HG03342 (cell line): Measurements from ENCODE around the gene CYP27B1.
"Not testable (repeated sequence)": the region's sequence is repeated elsewhere in the genome, so short reads cannot be mapped to it uniquely, and the experiment has no call there.

ENCODE experiments used
- ATAC-seq: cut with Tn5 transposase; IDR thresholded peaks from one replicate; pipeline ENCODE4 v1.9.1; 2021; ENCODE audit warnings: mild to moderate bottlenecking, moderate library complexity; ENCODE audit not compliant: unreplicated experiment

CYP27B1 gene

DNA sequence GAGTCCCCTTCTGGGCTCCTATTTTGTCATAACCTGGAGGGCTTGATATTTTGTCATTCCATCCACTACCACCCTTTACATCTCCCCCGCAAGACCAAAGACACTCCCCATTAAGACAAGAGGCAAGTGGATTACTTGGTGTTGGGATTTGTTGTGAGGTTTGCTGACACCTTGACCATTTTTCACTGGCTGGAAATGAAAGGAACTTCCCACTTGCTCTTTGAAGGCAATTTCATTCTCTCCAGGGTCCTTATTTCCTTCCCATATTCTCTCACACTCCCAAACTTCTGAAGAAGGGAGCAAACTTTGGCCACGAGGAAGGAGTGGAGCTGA, 43.3 kb downstream of the CYP27B1 start:
- ATAC-seq: no peak

DNA sequence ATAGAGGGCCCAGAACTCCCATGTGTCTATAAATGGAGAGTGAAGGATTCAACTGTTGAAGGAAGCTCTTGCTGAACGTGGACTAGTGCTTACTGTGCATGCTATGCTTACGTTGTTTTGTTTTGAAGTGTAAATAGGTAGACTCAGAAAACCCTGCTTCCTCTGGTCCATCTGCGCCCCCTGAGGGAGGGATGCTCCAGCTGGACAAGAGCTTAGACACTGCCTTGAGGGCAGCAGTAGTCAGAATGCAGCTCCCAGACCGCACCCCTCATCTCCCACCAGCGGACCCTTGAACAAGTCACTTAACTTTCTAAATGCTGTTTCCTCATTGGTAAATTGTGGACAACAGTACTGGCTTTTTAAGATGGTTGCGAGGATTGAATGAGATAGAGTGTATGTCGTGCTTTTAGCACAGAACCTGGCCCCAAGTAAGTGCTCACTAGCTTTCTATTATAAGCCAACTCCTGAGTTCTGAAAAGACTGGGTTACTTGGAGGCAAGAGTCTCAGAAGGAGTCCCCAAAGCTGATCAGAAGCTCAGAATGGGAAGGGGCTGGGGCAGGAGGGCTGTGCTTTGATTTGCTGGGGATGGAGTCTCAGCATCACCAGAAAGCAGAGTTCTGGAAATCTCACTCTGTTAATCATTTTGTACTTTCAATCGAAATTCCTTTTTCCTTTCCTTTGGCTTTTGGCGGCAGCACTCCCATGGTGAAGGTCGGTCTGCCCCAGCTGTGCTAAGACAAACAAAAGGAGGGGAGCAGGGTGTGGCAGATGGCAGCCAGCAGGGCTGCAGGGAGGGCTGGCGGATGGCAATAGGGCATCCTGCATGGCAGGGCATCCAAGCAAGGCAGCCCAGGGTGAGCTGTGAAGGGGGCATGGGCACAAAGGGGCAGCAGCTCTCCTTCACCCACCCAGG, 43.9 kb downstream of the CYP27B1 start:
- ATAC-seq: no peak

DNA sequence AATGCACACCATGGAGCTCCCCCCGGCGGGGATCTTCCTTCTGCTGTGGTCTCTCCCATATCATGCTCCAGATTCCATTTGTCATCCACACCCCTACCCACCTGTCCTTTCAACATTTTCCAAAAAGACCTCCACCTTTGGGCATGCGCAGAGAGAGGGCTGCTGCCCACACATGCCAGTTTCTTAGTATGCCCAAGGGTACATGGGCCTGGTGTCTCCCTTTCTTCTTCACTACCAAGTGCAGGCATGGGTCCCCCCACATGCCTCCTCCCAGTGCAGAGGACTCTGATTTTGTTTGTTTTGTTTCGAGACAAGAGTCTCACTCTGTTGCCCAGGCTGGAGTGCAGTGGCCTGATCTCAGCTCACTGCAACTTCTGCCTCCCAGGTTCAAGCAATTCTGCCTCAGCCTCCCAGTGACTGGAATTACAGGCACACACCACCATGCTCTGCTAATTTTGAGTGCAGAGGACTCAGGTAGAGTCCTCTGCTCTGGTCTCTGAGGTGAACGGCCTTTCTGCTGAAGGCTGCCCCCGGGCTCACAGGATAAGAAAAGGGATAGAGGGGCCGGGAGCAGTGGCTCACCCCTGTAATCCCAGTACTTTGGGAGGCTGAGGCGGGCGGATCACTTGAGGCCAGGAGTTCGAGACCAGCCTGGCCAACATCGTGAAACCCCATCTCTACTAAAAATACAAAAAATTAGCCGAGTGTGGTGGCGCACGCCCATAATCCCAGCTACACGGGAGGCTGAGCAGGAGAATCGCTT, 44.9 kb downstream of the CYP27B1 start:
- ATAC-seq: not testable (repeated sequence)

DNA sequence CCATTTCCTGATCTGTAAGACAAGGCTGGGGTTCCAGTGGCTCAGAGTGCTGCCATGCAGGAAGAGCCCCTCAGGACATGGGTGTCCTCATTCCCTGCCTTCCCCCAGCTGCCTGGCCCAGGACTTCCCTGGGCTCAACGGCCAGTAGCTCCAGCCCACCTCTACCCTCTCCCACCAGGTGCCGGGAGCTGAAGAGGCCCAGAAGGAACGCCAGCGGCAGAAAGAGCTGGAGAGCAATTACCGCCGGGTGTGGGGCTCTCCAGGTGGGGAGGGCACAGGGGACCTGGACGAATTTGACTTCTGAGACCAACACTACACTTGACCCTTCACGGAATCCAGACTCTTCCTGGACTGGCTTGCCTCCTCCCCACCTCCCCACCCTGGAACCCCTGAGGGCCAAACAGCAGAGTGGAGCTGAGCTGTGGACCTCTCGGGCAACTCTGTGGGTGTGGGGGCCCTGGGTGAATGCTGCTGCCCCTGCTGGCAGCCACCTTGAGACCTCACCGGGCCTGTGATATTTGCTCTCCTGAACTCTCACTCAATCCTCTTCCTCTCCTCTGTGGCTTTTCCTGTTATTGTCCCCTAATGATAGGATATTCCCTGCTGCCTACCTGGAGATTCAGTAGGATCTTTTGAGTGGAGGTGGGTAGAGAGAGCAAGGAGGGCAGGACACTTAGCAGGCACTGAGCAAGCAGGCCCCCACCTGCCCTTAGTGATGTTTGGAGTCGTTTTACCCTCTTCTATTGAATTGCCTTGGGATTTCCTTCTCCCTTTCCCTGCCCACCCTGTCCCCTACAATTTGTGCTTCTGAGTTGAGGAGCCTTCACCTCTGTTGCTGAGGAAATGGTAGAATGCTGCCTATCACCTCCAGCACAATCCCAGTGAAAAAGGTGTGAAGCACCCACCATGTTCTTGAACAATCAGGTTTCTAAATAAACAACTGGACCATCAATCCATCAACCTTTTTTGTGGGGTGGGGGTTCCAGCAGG, 46.0 kb downstream of the CYP27B1 start:
- ATAC-seq: no peak

DNA sequence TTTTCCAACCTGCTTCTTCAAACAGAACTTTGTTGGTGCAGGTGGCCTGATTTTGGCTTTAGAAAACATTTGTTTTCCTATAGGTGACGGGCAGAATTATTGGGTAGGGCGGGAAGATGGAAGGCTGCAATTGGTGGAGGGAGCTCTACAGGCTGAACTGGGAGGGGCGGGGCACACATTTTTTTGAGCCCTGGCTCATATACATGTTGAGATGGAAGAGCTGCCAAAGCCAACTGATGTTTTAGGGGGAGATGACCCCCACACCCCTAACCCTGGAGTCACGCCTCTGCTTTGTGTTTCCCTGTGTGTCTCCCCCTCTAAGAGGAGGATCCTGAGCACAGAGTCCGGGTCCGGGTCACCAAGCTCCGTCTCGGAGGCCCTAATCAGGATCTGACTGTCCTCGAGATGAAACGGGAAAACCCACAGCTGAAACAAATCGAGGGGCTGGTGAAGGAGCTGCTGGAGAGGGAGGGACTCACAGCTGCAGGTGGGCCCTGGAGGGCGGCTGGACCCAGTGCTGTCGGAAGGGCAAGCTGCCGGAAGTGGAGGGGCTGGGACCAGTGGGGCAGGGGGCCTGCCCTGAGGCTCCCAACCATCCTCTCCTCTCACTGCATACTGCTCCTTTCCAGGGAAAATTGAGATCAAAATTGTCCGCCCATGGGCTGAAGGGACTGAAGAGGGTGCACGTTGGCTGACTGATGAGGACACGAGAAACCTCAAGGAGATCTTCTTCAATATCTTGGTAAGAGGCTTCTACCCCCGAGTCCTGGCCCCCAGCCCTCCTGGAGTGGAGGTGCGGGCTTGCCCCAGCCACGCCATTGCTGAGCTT, 46.9 kb downstream of the CYP27B1 start:
- no peak for ATAC-seq

DNA sequence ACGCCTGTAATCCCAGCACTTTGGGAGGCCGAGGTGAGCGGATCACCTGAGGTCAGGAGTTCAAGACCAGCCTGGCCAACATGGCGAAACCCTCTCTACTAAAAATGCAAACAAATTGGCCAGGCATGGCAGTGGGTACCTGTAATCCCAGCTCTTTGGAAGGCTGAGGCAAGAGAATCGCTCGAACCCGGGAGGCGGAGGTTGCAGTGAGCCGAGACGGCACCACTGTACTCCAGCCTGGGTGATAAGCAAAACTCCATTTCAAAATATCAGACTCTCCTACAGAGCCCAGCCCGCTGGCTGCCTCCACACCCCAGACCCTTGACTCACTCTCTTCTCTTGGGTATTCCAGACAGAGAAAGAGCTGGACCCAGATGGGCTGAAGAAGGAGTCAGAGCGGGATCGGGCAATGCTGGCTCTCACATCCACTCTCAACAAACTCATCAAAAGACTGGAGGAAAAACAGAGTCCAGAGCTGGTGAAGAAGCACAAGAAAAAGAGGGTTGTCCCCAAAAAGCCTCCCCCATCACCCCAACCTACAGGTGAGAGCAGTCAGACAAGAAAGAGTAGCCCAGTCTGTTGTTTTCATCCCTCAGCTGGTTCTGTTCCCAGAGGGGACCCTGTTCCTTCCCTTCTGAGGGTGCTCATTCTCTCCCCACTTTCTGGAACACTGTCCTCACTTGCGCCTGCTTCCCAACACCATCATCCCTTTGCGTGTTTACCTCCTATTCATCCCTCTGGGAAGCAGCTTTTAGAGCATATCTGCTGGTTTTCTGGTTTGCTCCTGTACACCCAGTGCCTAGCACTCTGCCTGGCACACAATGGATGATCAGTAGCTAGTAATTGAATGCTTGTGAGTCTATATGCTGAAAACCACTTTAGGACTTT, 48.0 kb downstream of the CYP27B1 start:
- ATAC-seq: no peak

DNA sequence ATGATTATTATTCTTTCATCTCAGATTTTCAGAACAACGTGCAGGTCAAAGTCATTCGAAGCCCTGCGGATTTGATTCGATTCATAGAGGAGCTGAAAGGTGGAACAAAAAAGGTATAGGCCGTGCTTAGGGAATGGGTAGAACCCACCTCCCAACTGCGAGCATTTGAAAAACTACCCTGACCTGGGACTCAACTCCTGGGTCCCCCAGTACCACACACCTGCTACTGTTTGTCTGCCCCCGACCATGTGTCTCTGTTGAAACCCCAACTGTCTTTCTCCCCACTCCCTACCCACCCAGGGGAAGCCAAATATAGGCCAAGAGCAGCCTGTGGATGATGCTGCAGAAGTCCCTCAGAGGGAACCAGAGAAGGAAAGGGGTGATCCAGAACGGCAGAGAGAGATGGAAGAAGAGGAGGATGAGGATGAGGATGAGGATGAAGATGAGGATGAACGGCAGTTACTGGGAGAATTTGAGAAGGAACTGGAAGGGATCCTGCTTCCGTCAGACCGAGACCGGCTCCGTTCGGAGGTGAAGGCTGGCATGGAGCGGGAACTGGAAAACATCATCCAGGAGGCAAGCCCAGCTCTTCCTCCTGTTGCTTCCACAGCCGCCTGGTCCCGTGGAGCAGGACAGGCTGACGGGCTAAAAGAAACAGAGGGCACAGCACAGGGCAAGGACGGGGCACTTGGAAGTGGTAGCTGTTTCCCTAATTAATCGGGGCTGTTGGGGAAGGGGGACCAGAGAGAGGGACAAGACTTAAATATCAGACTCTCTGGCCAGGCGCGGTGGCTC, 48.8 kb downstream of the CYP27B1 start:
- no peak for ATAC-seq

DNA sequence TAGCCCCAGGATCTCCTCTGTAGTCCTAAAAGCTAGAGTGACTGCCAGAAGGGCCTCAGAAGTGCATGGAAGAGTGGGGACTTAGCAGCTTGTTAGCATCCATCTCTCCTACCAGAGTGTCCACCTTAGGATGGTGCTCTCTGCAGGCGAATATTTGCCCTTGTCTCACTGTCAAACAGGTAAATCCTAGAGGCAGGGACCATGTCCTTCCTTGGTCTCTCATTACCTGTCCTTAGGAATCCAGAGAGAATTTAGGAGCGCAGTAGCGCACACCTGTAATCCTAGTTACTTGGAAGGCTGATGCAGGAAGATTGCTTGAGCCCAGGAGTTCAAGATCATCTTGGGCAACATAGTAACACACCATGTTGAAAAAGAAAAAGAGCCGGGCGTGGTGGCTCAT, 49.7 kb downstream of the CYP27B1 start:
- ATAC-seq: no peak

DNA sequence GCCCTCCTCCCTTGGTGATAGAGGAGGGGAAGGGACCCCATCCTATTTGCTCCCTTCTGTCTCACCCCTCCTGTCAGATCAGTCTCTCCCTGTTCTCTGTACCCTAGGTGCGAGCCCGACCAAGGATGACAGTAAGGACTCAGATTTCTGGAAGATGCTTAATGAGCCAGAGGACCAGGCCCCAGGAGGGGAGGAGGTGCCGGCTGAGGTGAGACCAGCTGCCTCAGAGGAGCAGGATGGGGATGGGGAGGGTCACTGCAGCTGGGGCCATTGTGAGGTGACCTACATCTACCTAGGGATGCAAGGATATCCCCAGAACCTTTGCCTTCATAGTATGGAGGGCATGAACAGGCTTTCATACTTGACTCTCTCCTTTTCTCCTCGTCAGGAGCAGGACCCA, 50.6 kb downstream of the CYP27B1 start:
- ATAC-seq: no peak

DNA sequence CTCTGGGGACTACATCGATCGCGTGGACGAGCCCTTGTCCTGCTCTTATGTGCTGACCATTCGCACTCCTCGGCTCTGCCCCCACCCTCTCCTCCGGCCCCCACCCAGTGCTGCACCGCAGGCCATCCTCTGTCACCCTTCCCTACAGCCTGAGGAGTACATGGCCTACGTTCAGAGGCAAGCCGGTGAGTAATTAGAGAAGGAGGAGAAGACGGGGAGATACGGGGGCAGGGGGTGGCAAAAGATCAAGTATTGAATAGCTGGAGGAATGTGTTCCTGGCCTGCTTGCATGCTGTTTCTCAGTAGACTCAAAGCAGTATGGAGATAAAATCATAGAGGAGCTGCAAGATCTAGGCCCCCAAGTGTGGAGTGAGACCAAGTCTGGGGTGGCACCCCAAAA, 51.1 kb downstream of the CYP27B1 start:
- no peak for ATAC-seq

DNA sequence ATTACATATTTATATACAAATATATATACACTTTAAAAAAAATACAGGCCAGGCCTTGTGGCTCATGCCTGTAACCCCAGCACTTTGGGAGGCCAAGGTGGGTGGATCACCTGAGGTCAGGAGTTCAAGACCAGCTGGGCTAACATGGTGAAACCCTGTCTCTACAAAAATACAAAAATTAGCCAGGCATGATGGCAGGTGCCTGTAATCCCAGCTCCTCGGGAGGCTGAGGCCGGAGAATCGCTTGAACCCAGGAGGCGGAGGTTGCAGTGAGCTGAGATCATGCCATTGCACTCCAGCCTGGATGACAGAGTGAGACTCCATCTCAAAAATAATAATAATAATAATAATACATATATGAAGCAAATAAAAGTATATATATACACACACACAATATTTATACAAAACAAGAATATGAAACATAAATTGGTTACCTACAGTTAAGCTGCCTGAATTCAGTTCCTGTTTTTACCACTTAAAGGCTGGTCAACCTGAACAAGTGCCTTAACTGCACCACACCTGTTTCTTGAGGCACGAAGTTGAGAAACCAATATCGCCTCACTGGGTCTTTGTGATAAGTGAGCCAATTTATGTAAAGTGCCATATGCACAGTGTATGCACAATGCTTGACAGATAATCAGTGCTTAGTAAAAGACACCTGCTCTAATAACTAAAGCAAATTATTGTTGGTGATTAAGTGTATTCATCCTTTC, 51.7 kb downstream of the CYP27B1 start:
- ATAC-seq: not testable (repeated sequence)

DNA sequence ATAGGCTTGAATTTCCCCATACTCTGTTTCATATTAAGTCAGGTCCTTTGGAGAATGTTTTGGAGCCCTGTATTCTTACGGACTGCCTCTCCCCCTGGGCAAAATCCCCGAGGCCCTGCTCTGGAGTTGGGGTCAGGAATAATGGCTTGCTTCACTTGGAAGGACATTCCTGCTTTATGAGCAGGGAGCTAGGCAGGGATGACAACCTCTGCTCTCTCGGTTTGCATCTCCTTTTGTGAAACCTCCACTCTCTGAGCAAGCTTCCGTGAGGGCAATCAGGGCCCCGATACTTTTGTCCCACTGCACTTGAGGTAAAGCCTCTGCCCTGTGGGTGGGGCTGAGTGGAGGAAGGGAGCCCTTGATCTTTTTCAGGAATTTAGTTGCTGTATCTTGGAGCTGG, 53.7 kb downstream of the CYP27B1 start:
- no peak for ATAC-seq

DNA sequence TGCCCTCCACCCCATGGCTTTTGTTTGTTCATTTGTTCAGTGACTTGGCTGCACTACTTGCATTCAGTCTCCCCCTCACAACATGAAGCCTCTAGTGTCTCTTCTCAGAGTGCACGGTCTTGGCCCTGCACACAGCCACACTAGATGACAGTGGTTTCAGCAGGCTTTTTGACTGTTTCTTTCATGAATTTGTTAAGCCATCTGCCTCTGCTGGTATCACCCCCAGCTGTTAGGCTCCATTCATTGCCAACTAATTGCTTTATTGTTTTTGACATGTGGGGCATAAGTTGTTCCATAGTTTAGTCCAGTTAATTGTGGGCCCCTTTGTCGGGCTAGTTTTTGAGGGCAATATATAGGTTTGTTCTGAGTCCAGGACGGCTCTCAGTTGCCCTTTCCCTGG, 54.2 kb downstream of the CYP27B1 start:
- no peak for ATAC-seq
